IPS DF 6.9 (cell line): ENCODE measurements around the gene ZNF292.
"Not testable (repeated sequence)": the region's sequence is repeated elsewhere in the genome, so short reads cannot be mapped to it uniquely, and the experiment has no call there.

Experiments used
- DNase-seq: peaks from one replicate; pipeline ENCODE4 v3.0.0-alpha.2; 2013; ENCODE audit warnings: low read depth, low spot score
- H3K27ac ChIP-seq: one replicate; pipeline ENCODE4 v1.5.1; 2013; ENCODE audit warnings: low read length, control low read depth
- H3K27me3 ChIP-seq: 2 replicates; pipeline ENCODE4 v1.6.1; 2013; ENCODE audit warnings: mild to moderate bottlenecking, low read length; ENCODE audit not compliant: control insufficient read depth, insufficient read depth
- H3K36me3 ChIP-seq: 2 replicates; pipeline ENCODE4 v1.6.1; 2013; ENCODE audit warnings: low read length; ENCODE audit not compliant: control insufficient read depth, insufficient read depth
- H3K4me1 ChIP-seq: 2 replicates; pipeline ENCODE4 v1.6.1; 2013; ENCODE audit warnings: low read length; ENCODE audit not compliant: control insufficient read depth, insufficient read depth
- H3K4me3 ChIP-seq: 2 replicates; pipeline ENCODE4 v1.5.1; 2013; ENCODE audit warnings: mild to moderate bottlenecking, low read length
- H3K9me3 ChIP-seq: 2 replicates; pipeline ENCODE4 v1.6.1; 2013; ENCODE audit warnings: low read length, inconsistent platforms; ENCODE audit not compliant: control insufficient read depth, insufficient read depth
- WGBS: extraction: QIAGEN DNeasy Blood & Tissue Kit; methylation state at CpG from one replicate; pipeline ENCODE4 v1.1.7; 2013; ENCODE audit warnings: mixed read lengths, missing lambda C conversion rate; ENCODE audit not compliant: insufficient read length, insufficient coverage; 5-methylcytosine and 5-hydroxymethylcytosine counted together

ZNF292 gene

GRCh38 chr6:87136963-87137362, 18.4 kb upstream of the ZNF292 start:
- Histone ChIP-seq H3K27me3 (no peaks in the 10 kb centered on the region), H3K36me3 (peaks cover 4% of the 10 kb centered on the region; the same call in 1 of the 2 replicates), H3K4me1 (no peaks in the 10 kb centered on the region), H3K4me3 (no peak overlapping the region), H3K27ac (no peak overlapping the region), H3K9me3 (no peaks in the 10 kb centered on the region; the same call in 1 of the 2 replicates)
- WGBS = no CpG with 5 or more reads among the region's 1 CpG
- no peak for DNase-seq

- WGBS = no CpG with 5 or more reads among the region's 1 CpG
- no peak for DNase-seq
- Histone ChIP-seq H3K27me3 (no peaks in the 10 kb centered on the region), H3K4me3 (no peak overlapping the region), H3K9me3 (no peaks in the 10 kb centered on the region; the same call in 1 of the 2 replicates), H3K4me1 (no peaks in the 10 kb centered on the region), H3K27ac (no peak overlapping the region), H3K36me3 (peaks cover 4% of the 10 kb centered on the region; the same call in 1 of the 2 replicates)
These were observed 16.1 kb upstream of the ZNF292 start for GRCh38 chr6:87139236-87139635.

GRCh38 chr6:87139927-87140326, 15.4 kb upstream of the ZNF292 start:
- not testable (repeated sequence) for DNase-seq, H3K9me3 ChIP-seq
- no CpG with 5 or more reads among the region's 8 CpGs for WGBS

GRCh38 chr6:87146363-87146762, 9.0 kb upstream of the ZNF292 start:
- H3K27me3 ChIP-seq = no peaks in the 10 kb centered on the region
- no peaks in the 10 kb centered on the region for H3K4me1 ChIP-seq
- no peak overlapping the region for H3K27ac ChIP-seq
- no peak overlapping the region for H3K4me3 ChIP-seq
- H3K36me3 ChIP-seq = no peaks in the 10 kb centered on the region
- no CpG with 5 or more reads among the region's 3 CpGs for WGBS
- DNase-seq = no peak
- H3K9me3 ChIP-seq = no peaks in the 10 kb centered on the region

More at GRCh38 chr6:87139927-87140326, 15.4 kb upstream of the ZNF292 start:
- not testable (repeated sequence) for H3K4me1 ChIP-seq, H3K36me3 ChIP-seq, H3K4me3 ChIP-seq, H3K27ac ChIP-seq, H3K27me3 ChIP-seq

- Histone ChIP-seq H3K27ac (no peak overlapping the region), H3K27me3 (no peaks in the 10 kb centered on the region), H3K4me3 (no peak overlapping the region), H3K36me3 (no peaks in the 10 kb centered on the region), H3K9me3 (no peaks in the 10 kb centered on the region), H3K4me1 (no peaks in the 10 kb centered on the region; the same call in 1 of the 2 replicates)
- no peak for DNase-seq
These were observed 5.0 kb upstream of the ZNF292 start for GRCh38 chr6:87150406-87150805.

- no CpG with 5 or more reads among the region's 4 CpGs for WGBS
- Histone ChIP-seq H3K27me3 (no peaks in the 10 kb centered on the region), H3K4me1 (no peaks in the 10 kb centered on the region; the same call in 1 of the 2 replicates), H3K36me3 (no peaks in the 10 kb centered on the region), H3K9me3 (no peaks in the 10 kb centered on the region), H3K4me3 (peak overlapping the region; percentile 63; the same call in 1 of the 2 replicates), H3K27ac (no peak overlapping the region)
- no peak for DNase-seq
These were observed 3.9 kb upstream of the ZNF292 start for GRCh38 chr6:87151471-87151780.

- Histone ChIP-seq H3K9me3 (no peaks in the 10 kb centered on the region), H3K27ac (no peak overlapping the region), H3K4me3 (peak overlapping the region; percentile 63), H3K4me1 (no peaks in the 10 kb centered on the region; the same call in 1 of the 2 replicates), H3K27me3 (no peaks in the 10 kb centered on the region), H3K36me3 (no peaks in the 10 kb centered on the region)
- WGBS = no CpG with 5 or more reads among the region's 71 CpGs
- no peak for DNase-seq
These were observed 3.4 kb upstream of the ZNF292 start for GRCh38 chr6:87151781-87152525.

GRCh38 chr6:87152526-87152955, 2.8 kb upstream of the ZNF292 start:
- Histone ChIP-seq H3K36me3 (no peaks in the 10 kb centered on the region), H3K4me1 (no peaks in the 10 kb centered on the region; the same call in 1 of the 2 replicates), H3K27ac (no peak overlapping the region), H3K27me3 (no peaks in the 10 kb centered on the region), H3K9me3 (no peaks in the 10 kb centered on the region), H3K4me3 (peak overlapping the region; percentile 63; the same call in 1 of the 2 replicates)
- no peak for DNase-seq
- no CpG with 5 or more reads among the region's 22 CpGs for WGBS

- H3K27me3 ChIP-seq = no peaks in the 10 kb centered on the region
- H3K9me3 ChIP-seq = no peaks in the 10 kb centered on the region
- peak overlapping the region; percentile 80; the same call in 1 of the 2 replicates for H3K4me3 ChIP-seq
- H3K4me1 ChIP-seq = no peaks in the 10 kb centered on the region; the same call in none of the 2 replicates
- peak overlapping the region; percentile 5 for H3K27ac ChIP-seq
- DNase-seq = no peak
- no peaks in the 10 kb centered on the region for H3K36me3 ChIP-seq
- WGBS = no CpG with 5 or more reads among the region's 6 CpGs
These were observed 748 bp upstream of the ZNF292 start for GRCh38 chr6:87154641-87154992.

- no peaks in the 10 kb centered on the region for H3K36me3 ChIP-seq
- DNase-seq = no peak
- peak overlapping the region; percentile 80 for H3K4me3 ChIP-seq
- H3K9me3 ChIP-seq = no peaks in the 10 kb centered on the region
- no CpG with 5 or more reads among the region's 43 CpGs for WGBS
- H3K27ac ChIP-seq = no peak overlapping the region
- no peaks in the 10 kb centered on the region; the same call in none of the 2 replicates for H3K4me1 ChIP-seq
- no peaks in the 10 kb centered on the region for H3K27me3 ChIP-seq
These were observed 764 bp downstream of the ZNF292 start for GRCh38 chr6:87155842-87156815.
